ENCODE measurements around the gene PLXDC2.

Gene PLXDC2

DNA sequence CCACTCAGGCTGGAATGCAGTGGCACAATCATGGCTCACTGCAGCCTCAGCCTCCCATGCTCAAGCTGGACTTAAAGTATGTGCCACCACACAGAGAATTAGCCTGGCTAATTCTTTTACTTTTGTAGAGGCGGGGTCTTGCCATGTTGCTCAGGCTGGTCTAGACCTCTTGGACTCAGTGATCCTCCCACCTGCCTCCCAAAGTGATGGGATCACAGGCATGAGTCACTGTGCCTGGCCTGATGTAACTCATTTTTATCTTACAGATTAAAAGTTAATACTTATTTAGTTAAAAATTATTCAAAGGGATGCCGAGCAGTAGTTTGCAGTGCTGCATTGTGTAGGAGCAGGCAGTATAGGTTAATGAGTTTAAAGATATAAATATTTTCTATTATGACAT lies 12.6 kb upstream of the PLXDC2 start:
- no peaks in the 10 kb centered on the region for H3K36me3 ChIP-seq (ENCODE audit: control insufficient read depth, low read length)
- H3F3A ChIP-seq (ENCODE audit: control insufficient read depth, insufficient read depth): no peaks in the 10 kb centered on the region
- H3K27ac ChIP-seq (ENCODE audit: low read depth, low read length): no peak overlapping the region
- H3K4me3 ChIP-seq (ENCODE audit: low read length): no peak overlapping the region
- no peaks in the 10 kb centered on the region for H3K79me2 ChIP-seq (ENCODE audit: control insufficient read depth, low read length)
- H3K4me1 ChIP-seq (ENCODE audit: control insufficient read depth, low read length): no peaks in the 10 kb centered on the region
- no peak overlapping the region for H3K4me2 ChIP-seq (ENCODE audit: low read length)
- no peaks in the 10 kb centered on the region for H3K9me3 ChIP-seq (ENCODE audit: control insufficient read depth, insufficient read depth, low read length)
- TF ChIP-seq, protein P1, sequence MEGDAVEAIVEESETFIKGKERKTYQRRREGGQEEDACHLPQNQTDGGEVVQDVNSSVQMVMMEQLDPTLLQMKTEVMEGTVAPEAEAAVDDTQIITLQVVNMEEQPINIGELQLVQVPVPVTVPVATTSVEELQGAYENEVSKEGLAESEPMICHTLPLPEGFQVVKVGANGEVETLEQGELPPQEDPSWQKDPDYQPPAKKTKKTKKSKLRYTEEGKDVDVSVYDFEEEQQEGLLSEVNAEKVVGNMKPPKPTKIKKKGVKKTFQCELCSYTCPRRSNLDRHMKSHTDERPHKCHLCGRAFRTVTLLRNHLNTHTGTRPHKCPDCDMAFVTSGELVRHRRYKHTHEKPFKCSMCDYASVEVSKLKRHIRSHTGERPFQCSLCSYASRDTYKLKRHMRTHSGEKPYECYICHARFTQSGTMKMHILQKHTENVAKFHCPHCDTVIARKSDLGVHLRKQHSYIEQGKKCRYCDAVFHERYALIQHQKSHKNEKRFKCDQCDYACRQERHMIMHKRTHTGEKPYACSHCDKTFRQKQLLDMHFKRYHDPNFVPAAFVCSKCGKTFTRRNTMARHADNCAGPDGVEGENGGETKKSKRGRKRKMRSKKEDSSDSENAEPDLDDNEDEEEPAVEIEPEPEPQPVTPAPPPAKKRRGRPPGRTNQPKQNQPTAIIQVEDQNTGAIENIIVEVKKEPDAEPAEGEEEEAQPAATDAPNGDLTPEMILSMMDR (IDR thresholded peaks at IDR 0.05; ENCODE audit: low read depth, low read length, poor library complexity, severe bottlenecking): no peak
- TF ChIP-seq EZH2phosphoT487 (IDR thresholded peaks at IDR 0.05; ENCODE audit: borderline replicate concordance, low read length): no peak
- no peaks in the 10 kb centered on the region for H3K27me3 ChIP-seq (ENCODE audit: control insufficient read depth, low read length)
- no peaks in the 10 kb centered on the region for H3K9me2 ChIP-seq (replicated peaks; ENCODE audit: control insufficient read depth, low read length)
- no peaks in the 10 kb centered on the region for H4K20me1 ChIP-seq (ENCODE audit: control insufficient read depth, insufficient read depth, low read depth, low read length)

DNA sequence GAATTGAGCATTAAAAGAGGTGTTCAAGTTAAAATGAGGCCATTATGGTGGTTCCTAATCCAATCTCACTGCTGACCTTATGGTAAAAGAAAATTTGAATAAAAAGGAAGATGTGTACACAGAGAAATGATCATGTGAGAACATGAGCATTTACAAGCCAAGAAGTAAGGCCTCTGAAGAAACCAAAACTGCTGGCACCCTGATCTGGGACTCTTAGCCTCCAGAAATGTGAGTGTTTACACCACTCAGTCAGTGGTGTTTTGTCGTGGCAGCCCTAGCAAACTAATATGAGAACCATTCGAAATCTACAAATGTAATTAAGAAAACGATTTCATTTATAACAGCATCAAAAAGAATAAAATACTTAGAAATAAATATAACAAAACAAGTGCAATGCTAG lies 6.8 kb upstream of the PLXDC2 start:
- Histone ChIP-seq H3K36me3 (ENCODE audit: control insufficient read depth, low read length) (no peaks in the 10 kb centered on the region), H4K20me1 (ENCODE audit: control insufficient read depth, insufficient read depth, low read depth, low read length) (no peaks in the 10 kb centered on the region), H3K27me3 (ENCODE audit: control insufficient read depth, low read length) (no peaks in the 10 kb centered on the region), H3K4me1 (ENCODE audit: control insufficient read depth, low read length) (no peaks in the 10 kb centered on the region), H3F3A (ENCODE audit: control insufficient read depth, insufficient read depth) (no peaks in the 10 kb centered on the region), H3K4me3 (ENCODE audit: low read length) (no peak overlapping the region), H3K27ac (ENCODE audit: low read depth, low read length) (no peak overlapping the region), H3K4me2 (ENCODE audit: low read length) (no peak overlapping the region), H3K79me2 (ENCODE audit: control insufficient read depth, low read length) (no peaks in the 10 kb centered on the region), H3K9me3 (ENCODE audit: control insufficient read depth, insufficient read depth, low read length) (no peaks in the 10 kb centered on the region), H3K9me2 (replicated peaks; ENCODE audit: control insufficient read depth, low read length) (no peaks in the 10 kb centered on the region)
- TF ChIP-seq, protein P1 (IDR thresholded peaks at IDR 0.05; ENCODE audit: low read depth, low read length, poor library complexity, severe bottlenecking): no peak
- TF ChIP-seq EZH2phosphoT487 (IDR thresholded peaks at IDR 0.05; ENCODE audit: borderline replicate concordance, low read length): no peak

DNA sequence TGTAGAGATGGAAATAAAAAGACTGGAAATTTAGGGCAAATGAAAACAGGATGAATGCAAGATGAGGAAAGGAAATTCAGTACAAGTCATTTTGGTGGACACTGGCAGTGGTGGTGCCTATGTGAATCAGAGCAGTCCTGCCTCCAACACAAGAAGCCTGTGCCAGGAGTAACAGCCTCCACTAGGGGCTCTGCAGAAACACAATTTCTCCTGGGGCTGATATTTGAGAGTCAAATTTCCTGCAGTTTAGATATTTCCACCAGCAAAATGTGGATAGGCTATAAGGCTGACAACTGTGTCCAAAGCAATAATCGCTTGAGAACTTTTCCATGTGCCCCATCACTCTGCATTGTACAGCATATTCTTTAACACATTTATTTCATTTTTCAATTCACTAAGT lies 4.7 kb upstream of the PLXDC2 start:
- no peak overlapping the region for H3K4me3 ChIP-seq (ENCODE audit: low read length)
- H3K79me2 ChIP-seq (ENCODE audit: control insufficient read depth, low read length): no peaks in the 10 kb centered on the region
- H3K4me1 ChIP-seq (ENCODE audit: control insufficient read depth, low read length): no peaks in the 10 kb centered on the region
- H3K9me3 ChIP-seq (ENCODE audit: control insufficient read depth, insufficient read depth, low read length): no peaks in the 10 kb centered on the region; the same call in 1 of the 2 replicates
- H3K4me2 ChIP-seq (ENCODE audit: low read length): no peak overlapping the region
- H3K9me2 ChIP-seq (replicated peaks; ENCODE audit: control insufficient read depth, low read length): no peaks in the 10 kb centered on the region
- H3K27me3 ChIP-seq (ENCODE audit: control insufficient read depth, low read length): no peaks in the 10 kb centered on the region
- no peak overlapping the region for H3K27ac ChIP-seq (ENCODE audit: low read depth, low read length)
- H3F3A ChIP-seq (ENCODE audit: control insufficient read depth, insufficient read depth): no peaks in the 10 kb centered on the region
- H4K20me1 ChIP-seq (ENCODE audit: control insufficient read depth, insufficient read depth, low read depth, low read length): no peaks in the 10 kb centered on the region
- TF ChIP-seq EZH2phosphoT487 (IDR thresholded peaks at IDR 0.05; ENCODE audit: borderline replicate concordance, low read length): no peak
- TF ChIP-seq, protein P1 (IDR thresholded peaks at IDR 0.05; ENCODE audit: low read depth, low read length, poor library complexity, severe bottlenecking): no peak
- no peaks in the 10 kb centered on the region for H3K36me3 ChIP-seq (ENCODE audit: control insufficient read depth, low read length)

DNA sequence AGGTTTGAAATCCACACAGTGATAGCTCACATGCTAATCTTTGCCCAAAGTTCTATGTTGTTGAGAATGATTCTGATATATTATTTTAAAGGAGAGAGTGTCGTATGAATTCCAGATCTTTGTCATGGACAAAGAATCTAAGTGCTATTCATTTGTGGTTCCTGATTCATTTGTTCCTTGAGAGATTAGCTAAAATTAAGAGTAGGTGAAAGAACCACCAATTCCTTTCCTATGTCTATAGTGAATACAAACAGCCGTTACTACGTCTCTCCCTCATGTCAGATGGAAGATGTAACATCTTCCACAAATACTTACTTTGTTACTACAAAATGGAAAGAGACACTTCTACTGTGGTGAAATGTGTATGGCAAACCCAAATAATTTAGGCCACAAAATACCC lies 3.3 kb upstream of the PLXDC2 start:
- Histone ChIP-seq H3K36me3 (ENCODE audit: control insufficient read depth, low read length) (no peaks in the 10 kb centered on the region), H4K20me1 (ENCODE audit: control insufficient read depth, insufficient read depth, low read depth, low read length) (no peaks in the 10 kb centered on the region), H3K9me2 (replicated peaks; ENCODE audit: control insufficient read depth, low read length) (no peaks in the 10 kb centered on the region), H3F3A (ENCODE audit: control insufficient read depth, insufficient read depth) (no peaks in the 10 kb centered on the region), H3K27ac (ENCODE audit: low read depth, low read length) (no peak overlapping the region), H3K4me1 (ENCODE audit: control insufficient read depth, low read length) (no peaks in the 10 kb centered on the region), H3K4me3 (ENCODE audit: low read length) (no peak overlapping the region), H3K27me3 (ENCODE audit: control insufficient read depth, low read length) (no peaks in the 10 kb centered on the region), H3K9me3 (ENCODE audit: control insufficient read depth, insufficient read depth, low read length) (no peaks in the 10 kb centered on the region; the same call in 1 of the 2 replicates), H3K79me2 (ENCODE audit: control insufficient read depth, low read length) (no peaks in the 10 kb centered on the region), H3K4me2 (ENCODE audit: low read length) (no peak overlapping the region)
- TF ChIP-seq EZH2phosphoT487 (IDR thresholded peaks at IDR 0.05; ENCODE audit: borderline replicate concordance, low read length): no peak
- TF ChIP-seq, protein P1 (IDR thresholded peaks at IDR 0.05; ENCODE audit: low read depth, low read length, poor library complexity, severe bottlenecking): no peak
